HUES64 (cell line): Measurements from ENCODE around the gene OR1F1.
"Not testable (repeated sequence)": the region's sequence is repeated elsewhere in the genome, so short reads cannot be mapped to it uniquely, and the experiment has no call there.

Experiments used
- H3K27ac ChIP-seq: 2 replicates; pipeline ENCODE4 v1.7.0; 2013; ENCODE audit warnings: low read depth, low read length, inconsistent platforms
- H3K27me3 ChIP-seq: 2 replicates; pipeline ENCODE4 v1.6.1; 2013; ENCODE audit warnings: mild to moderate bottlenecking, low read length; ENCODE audit not compliant: insufficient read depth
- H3K36me3 ChIP-seq: 2 replicates; pipeline ENCODE4 v1.6.1; 2013; ENCODE audit warnings: mild to moderate bottlenecking, low read length; ENCODE audit not compliant: insufficient read depth
- H3K4me1 ChIP-seq: 2 replicates; pipeline ENCODE4 v1.6.1; 2013; ENCODE audit warnings: mild to moderate bottlenecking, low read length, moderate library complexity; ENCODE audit not compliant: insufficient read depth
- H3K4me3 ChIP-seq: 2 replicates; pipeline ENCODE4 v1.5.1; 2013; ENCODE audit warnings: mild to moderate bottlenecking, low read length, moderate library complexity
- H3K9ac ChIP-seq: 2 replicates; pipeline ENCODE4 v1.6.1; 2013; ENCODE audit warnings: mild to moderate bottlenecking, low read depth, low read length
- H3K9me3 ChIP-seq: 2 replicates; pipeline ENCODE4 v1.6.1; 2013; ENCODE audit warnings: low read depth, low read length; ENCODE audit not compliant: insufficient read depth
- WGBS: fragments of 150-250, 120-280 bp; methylation state at CpG from one replicate; pipeline ENCODE4 v1.1.7; 2013; ENCODE audit warnings: missing lambda C conversion rate; 5-methylcytosine and 5-hydroxymethylcytosine counted together

The OR1F1 gene

DNA sequence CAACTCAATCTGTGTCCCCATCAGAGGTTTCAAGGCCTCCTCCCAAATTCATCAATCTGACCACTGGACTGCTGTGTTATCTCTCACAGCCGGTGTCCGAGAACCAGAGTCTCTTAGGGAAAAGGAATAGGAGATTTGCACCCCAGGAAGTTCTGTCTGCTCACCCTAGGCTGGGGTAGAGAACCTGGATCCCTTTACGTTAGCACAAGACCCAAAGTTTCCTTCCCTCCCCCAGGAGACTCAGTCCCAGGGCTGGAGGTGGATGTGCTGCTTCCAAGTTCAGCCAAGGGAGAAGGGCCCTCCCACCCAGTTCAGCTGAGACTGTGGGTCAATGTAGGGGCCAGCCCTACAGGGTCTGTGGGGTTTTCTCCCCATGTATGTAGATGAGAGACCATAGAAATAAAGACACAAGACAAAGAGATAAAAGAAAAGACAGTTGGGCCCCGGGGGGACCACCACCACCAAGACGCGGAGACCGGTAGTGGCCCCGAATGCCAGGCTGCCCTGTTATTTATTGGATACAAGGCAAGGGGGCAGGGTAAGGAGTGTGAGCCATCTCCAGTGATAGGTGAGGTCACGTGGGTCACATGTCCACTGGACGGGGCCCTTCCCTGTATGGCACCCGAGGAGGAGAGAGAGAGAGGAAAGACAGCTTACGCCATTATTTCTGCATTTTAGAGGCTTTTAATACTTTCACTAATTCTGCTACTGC lies 22.7 kb upstream of the OR1F1 start:
- 93% methylated on average over 11 of the region's 12 CpGs for WGBS
- Histone ChIP-seq H3K27me3 (peaks cover 30% of the 10 kb centered on the region), H3K27ac (no peak overlapping the region), H3K9ac (no peak overlapping the region), H3K4me3 (no peak overlapping the region), H3K36me3 (no peaks in the 10 kb centered on the region), H3K9me3 (no peaks in the 10 kb centered on the region), H3K4me1 (no peaks in the 10 kb centered on the region)

DNA sequence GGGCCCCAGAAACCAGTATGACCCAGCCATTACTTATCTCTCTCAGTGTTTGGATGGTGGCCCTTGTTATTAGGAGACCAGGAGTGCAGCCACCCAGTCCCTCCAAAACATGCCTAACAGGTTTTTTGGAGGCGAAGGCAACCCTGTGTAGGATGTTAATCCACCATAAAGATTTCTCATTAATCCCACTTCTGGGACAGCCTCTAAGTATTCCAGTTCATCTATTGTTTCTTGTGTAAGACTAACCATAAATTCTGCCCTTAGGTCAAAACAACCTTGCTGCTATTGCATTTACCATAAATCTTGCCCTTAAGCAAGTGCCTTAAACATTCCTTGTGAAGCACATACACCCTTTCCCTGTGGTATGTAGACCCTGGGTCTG lies 21.5 kb upstream of the OR1F1 start:
- no peaks in the 10 kb centered on the region for H3K9me3 ChIP-seq
- H3K36me3 ChIP-seq, result no peaks in the 10 kb centered on the region
- H3K27ac ChIP-seq, result no peak overlapping the region
- H3K4me1 ChIP-seq, result no peaks in the 10 kb centered on the region
- H3K4me3 ChIP-seq, result no peak overlapping the region
- H3K9ac ChIP-seq, result no peak overlapping the region
- H3K27me3 ChIP-seq, result peaks cover 42% of the 10 kb centered on the region
- 58% methylated on average over 1 of the region's 1 CpG for WGBS

DNA sequence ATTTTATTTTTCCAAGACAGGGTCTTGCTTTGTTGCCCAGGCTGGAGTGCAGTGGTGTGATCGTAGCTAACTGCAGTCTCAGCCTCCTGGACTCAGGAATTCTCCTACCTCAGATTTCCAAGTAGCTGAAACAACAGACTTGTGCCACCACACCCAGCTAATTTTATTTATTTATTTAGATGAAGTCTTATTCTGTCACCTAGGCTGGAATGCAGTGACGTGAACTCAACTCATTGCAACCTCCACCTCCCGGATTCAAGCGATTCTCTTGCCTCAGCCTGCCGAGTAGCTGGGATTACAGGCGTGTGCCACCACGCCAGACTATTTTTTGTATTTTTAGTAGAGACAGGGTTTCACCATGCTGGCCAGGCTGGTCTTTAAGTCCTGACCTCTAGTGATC lies 19.3 kb upstream of the OR1F1 start:
- H3K4me3 ChIP-seq, H3K27ac ChIP-seq, H3K36me3 ChIP-seq, H3K4me1 ChIP-seq, H3K9me3 ChIP-seq, H3K9ac ChIP-seq: not testable (repeated sequence)
- H3K27me3 ChIP-seq, result peaks cover 63% of the 10 kb centered on the region
- WGBS, result 92% methylated on average over 7 of the region's 7 CpGs

DNA sequence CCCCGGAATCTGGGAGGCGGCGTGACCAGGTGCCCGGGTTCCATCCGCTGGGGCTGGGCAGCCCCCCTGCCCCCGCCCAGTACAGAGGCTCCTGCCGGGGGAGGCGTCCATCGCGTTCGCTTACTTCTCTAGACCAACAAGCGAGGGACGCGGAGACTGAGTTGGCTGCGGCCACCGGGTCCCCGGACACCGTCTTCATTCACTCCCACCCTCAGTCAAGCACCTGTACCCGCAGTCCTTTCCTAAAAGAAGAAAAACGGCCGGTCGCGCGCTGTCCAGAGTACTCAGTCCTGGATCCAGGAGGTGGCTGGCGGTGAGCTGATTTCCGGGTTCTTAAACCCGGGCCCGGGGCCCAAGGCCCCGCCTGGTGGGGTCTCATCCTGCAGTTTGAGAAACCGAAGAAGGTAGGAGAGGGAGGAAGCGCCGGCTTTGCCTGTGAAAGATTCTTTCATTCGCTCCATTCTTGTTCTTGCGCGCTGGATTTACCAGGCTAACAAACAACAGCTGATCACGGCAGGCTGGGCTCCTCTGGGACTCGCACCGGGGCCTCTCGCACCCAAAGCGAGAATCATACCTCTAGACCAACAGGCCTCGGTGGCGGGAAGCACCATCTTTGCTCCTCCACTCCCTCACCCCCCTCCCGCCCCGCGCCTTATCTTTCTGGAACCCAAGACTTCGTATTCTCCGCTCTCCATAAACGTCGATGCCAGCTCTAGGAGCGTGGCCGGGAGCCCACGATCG lies 17.4 kb upstream of the OR1F1 start:
- 29% methylated on average over 53 of the region's 53 CpGs for WGBS
- Histone ChIP-seq H3K27ac (no peak overlapping the region), H3K27me3 (peaks cover 80% of the 10 kb centered on the region)

GRCh38 chr16:3171181-3171854 lies 16.7 kb upstream of the OR1F1 start:
- Histone ChIP-seq H3K4me1 (peaks cover 4% of the 10 kb centered on the region; the same call in 1 of the 2 replicates), H3K9me3 (no peaks in the 10 kb centered on the region), H3K27ac (no peak overlapping the region), H3K4me3 (peak overlapping the region; percentile 59), H3K9ac (peak overlapping the region; percentile 17; the same call in 1 of the 2 replicates), H3K27me3 (peaks cover 87% of the 10 kb centered on the region), H3K36me3 (no peaks in the 10 kb centered on the region)
- WGBS, result 13% methylated on average over 35 of the region's 35 CpGs

More for the DNA sequence above, 17.4 kb upstream of the OR1F1 start:
- no peaks in the 10 kb centered on the region for H3K36me3 ChIP-seq
- peaks cover 4% of the 10 kb centered on the region; the same call in 1 of the 2 replicates for H3K4me1 ChIP-seq
- no peak overlapping the region; the same call in 1 of the 2 replicates for H3K9ac ChIP-seq
- H3K4me3 ChIP-seq, result peak overlapping the region; percentile 59
- H3K9me3 ChIP-seq, result no peaks in the 10 kb centered on the region

DNA sequence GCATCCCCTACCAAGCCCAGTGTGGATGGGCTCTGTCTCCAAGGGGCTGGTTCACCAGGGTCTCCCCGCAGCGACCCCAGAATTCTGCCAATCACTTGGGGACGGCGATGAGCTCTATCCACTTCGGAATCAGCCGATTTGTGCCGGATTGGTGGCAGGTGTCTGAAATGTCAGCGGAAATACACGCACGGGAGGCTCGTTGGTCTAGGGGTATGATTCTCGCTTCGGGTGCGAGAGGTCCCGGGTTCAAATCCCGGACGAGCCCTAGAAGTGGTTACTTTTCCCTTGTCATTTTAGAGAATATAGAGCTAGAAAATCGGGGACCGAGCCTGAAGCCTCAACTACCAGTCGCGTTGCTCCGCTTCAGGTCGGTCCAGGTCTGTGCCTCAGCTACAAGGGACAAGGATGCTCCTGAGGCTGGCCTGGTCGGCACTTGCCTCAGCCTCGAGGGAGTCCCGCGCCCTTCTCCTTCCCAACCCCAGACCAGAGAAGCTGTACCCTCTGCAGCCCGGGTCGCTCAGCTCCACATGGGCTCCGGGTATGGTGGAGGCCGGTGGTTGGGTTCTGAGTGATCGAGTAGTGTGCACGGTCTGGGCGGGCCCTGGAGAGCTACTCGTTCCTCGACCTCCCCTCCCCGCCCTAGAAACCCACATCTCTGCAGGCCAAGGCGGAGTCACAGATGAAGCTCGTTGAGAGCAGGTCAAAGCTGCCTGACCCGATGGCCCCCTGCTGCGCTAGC lies 16.0 kb upstream of the OR1F1 start:
- peaks cover 88% of the 10 kb centered on the region for H3K27me3 ChIP-seq
- no peaks in the 10 kb centered on the region for H3K9me3 ChIP-seq
- no peak overlapping the region for H3K27ac ChIP-seq
- 2% methylated on average over 38 of the region's 41 CpGs for WGBS
- H3K4me1 ChIP-seq, result peaks cover 4% of the 10 kb centered on the region; the same call in 1 of the 2 replicates
- no peaks in the 10 kb centered on the region for H3K36me3 ChIP-seq
- peak overlapping the region; percentile 59 for H3K4me3 ChIP-seq
- H3K9ac ChIP-seq, result peak overlapping the region; percentile 17; the same call in 1 of the 2 replicates

- no peaks in the 10 kb centered on the region for H3K9me3 ChIP-seq
- no peaks in the 10 kb centered on the region for H3K36me3 ChIP-seq
- WGBS, result 10% methylated on average over 24 of the region's 24 CpGs
- peaks cover 83% of the 10 kb centered on the region for H3K27me3 ChIP-seq
- H3K9ac ChIP-seq, result no peak overlapping the region
- H3K4me3 ChIP-seq, result peak overlapping the region; percentile 63
- peaks cover 4% of the 10 kb centered on the region; the same call in 1 of the 2 replicates for H3K4me1 ChIP-seq
- H3K27ac ChIP-seq, result no peak overlapping the region
These were observed 13.9 kb upstream of the OR1F1 start for GRCh38 chr16:3173892-3174617.

GRCh38 chr16:3174618-3175148 lies 13.3 kb upstream of the OR1F1 start:
- H3K27me3 ChIP-seq, result peaks cover 82% of the 10 kb centered on the region
- peaks cover 4% of the 10 kb centered on the region; the same call in 1 of the 2 replicates for H3K4me1 ChIP-seq
- H3K27ac ChIP-seq, result no peak overlapping the region
- no peak overlapping the region for H3K9ac ChIP-seq
- peak overlapping the region; percentile 63 for H3K4me3 ChIP-seq
- no peaks in the 10 kb centered on the region for H3K9me3 ChIP-seq
- H3K36me3 ChIP-seq, result no peaks in the 10 kb centered on the region
- WGBS, result 18% methylated on average over 28 of the region's 28 CpGs

GRCh38 chr16:3175157-3176093 lies 12.6 kb upstream of the OR1F1 start:
- Histone ChIP-seq H3K27me3 (peaks cover 82% of the 10 kb centered on the region), H3K36me3 (no peaks in the 10 kb centered on the region), H3K4me1 (peaks cover 4% of the 10 kb centered on the region; the same call in 1 of the 2 replicates), H3K4me3 (peak overlapping the region; percentile 63), H3K9ac (no peak overlapping the region), H3K27ac (no peak overlapping the region), H3K9me3 (no peaks in the 10 kb centered on the region)
- 9% methylated on average over 39 of the region's 39 CpGs for WGBS
